DMS 273 (cell line): ENCODE results near the gene YWHAB.
"Not testable (repeated sequence)": the region's sequence is repeated elsewhere in the genome, so short reads cannot be mapped to it uniquely, and the experiment has no call there.

Experiments used
- DNase-seq: peaks from one replicate; lab custom pipeline; 2025; ENCODE audit not compliant: unreplicated experiment; lab: John Stamatoyannopoulos, UW

The YWHAB gene

GRCh38 chr20:44885392-44886265 is at the start of gene YWHAB:
Gene YWHAB, plus strand, starts transcription at chr20:44885705. Its CDS starts 15,829 bp downstream, at chr20:44901534.
- DNase-seq: peak; percentile 99

- DNase-seq: no peak
Measured at GRCh38 chr20:44836601-44837120, 48.8 kb upstream of the YWHAB start.

- no peak for DNase-seq
Measured at GRCh38 chr20:44837946-44838345, 47.6 kb upstream of the YWHAB start.

- no peak for DNase-seq
Measured at GRCh38 chr20:44838521-44838920, 47.0 kb upstream of the YWHAB start.

GRCh38 chr20:44839481-44839880 is 46.0 kb upstream of the YWHAB start:
- DNase-seq: no peak

GRCh38 chr20:44840826-44841225 is 44.7 kb upstream of the YWHAB start:
- no peak for DNase-seq

GRCh38 chr20:44841955-44842354 is 43.5 kb upstream of the YWHAB start:
- DNase-seq: no peak

- no peak for DNase-seq
Measured at GRCh38 chr20:44843876-44844275, 41.6 kb upstream of the YWHAB start.

GRCh38 chr20:44848254-44849015 is 37.1 kb upstream of the YWHAB start:
- no peak for DNase-seq

- DNase-seq: no peak
Measured at GRCh38 chr20:44849703-44850102, 35.8 kb upstream of the YWHAB start.

- DNase-seq: no peak
Measured at GRCh38 chr20:44850272-44850671, 35.2 kb upstream of the YWHAB start.

- DNase-seq: no peak
Measured at GRCh38 chr20:44850837-44851236, 34.7 kb upstream of the YWHAB start.

- no peak for DNase-seq
Measured at GRCh38 chr20:44851545-44851944, 34.0 kb upstream of the YWHAB start.

GRCh38 chr20:44856442-44856841 is 29.1 kb upstream of the YWHAB start:
- DNase-seq: no peak

GRCh38 chr20:44856856-44857448 is 28.6 kb upstream of the YWHAB start:
- DNase-seq: peak; percentile 43

- no peak for DNase-seq
Measured at GRCh38 chr20:44858606-44859360, 26.7 kb upstream of the YWHAB start.

GRCh38 chr20:44861531-44862006 is 23.9 kb upstream of the YWHAB start:
- DNase-seq: peak; percentile 18

GRCh38 chr20:44862286-44862685 is 23.2 kb upstream of the YWHAB start:
- DNase-seq: no peak

- peak; percentile 56 for DNase-seq
Measured at GRCh38 chr20:44863365-44864084, 22.0 kb upstream of the YWHAB start.

GRCh38 chr20:44864493-44864892 is 21.0 kb upstream of the YWHAB start:
- not testable (repeated sequence) for DNase-seq
